ENCODE data around the gene DLG3.
"Not testable (repeated sequence)": the region's sequence is repeated elsewhere in the genome, so short reads cannot be mapped to it uniquely, and the experiment has no call there.

DLG3 gene

GRCh38 chrX:70504772-70505450 is 60.3 kb downstream of the DLG3 start:
- no peak overlapping the region for H3K27ac ChIP-seq
- no peak overlapping the region for H3K4me3 ChIP-seq

DNA sequence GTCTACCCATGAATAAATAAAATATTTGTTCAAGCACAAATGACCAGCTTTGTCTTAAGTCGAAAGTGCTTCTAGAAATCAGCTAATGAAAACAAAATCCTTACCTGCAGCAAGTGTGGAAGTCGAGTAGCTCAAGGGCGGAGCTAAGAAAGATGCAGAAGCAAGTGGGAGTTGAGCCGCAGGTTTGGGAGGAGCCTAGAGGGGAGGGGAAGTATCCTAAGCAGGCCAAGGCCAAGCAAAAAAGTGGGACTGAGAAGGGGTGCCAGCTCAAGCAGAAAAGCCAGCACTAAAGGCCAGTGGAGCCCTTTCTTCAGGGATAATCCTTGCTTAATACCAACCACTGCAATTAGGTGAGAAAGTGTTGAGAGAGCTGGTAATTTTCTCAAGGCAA is 60.8 kb downstream of the DLG3 start:
- Histone ChIP-seq H3K4me3 (no peak overlapping the region), H3K27ac (no peak overlapping the region)

DNA sequence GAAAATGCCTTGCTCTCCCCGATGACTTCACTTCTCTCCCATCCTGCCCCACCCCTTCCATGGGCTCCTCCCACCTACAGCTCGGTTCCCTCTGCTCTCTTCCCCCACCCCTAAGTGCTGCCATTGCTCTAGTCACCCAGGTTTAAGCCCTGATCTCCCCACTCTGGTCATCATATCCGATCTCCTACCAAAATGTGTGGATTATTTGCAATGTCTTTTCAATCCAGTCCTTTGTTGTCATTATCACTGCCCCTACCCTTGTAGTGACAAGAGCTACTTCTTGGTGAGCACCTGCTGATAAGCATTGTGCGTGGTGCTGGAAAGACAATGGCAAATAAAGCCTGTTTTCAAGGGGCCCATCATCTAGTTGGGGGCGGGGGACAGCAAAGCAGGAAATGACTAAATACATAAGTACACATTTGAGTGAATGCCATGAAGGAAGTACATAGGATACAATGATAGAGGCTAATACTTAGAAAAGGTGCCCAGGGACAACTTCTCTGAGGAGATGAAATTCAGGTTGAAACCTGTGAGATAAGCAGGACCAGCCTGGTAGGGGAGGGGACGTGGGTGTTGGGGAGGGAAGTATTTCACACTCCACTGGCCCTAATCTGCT is 63.8 kb downstream of the DLG3 start:
- Histone ChIP-seq H3K4me3 (no peak overlapping the region), H3K27ac (no peak overlapping the region)

DNA sequence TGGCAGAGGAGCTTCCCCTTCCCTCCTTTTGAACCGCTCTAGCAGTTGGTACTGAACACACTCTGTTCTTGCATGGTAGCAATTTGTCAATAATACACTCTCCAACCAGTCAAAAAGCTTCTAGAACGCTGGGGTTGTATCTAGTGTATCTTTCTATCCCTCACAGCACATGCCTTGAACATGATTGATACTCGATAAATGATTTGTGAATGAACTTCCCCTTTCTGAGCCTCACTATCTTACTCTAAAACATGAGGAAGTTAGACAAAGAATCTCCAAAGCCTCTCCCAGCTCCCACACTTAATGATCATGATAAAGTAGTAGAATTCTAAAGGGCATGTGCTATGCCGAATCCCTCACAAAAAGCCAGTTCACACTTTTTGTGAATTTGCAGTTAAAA is 64.4 kb downstream of the DLG3 start:
- Histone ChIP-seq H3K27ac (no peak overlapping the region), H3K4me3 (no peak overlapping the region)

- not testable (repeated sequence) for H3K27ac ChIP-seq, H3K4me3 ChIP-seq
Observed at GRCh38 chrX:70515270-70515669, 70.6 kb downstream of the DLG3 start.

DNA sequence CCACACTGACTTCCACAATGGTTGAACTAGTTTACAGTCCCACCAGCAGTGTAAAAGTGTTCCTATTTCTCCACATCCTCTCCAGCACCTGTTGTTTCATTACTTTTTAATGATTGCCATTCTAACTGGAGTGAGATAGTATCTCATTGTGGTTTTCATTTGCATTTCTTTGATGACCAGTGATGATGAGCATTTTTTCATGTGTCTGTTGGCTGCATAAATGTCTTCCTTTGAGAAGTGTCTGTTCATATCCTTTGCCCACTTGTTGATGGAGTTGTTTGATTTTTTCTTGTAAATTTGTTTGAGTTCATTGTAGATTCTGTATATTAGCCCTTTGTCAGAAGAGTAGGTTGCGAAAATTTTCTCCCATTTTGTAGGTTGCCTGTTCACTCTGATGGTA is 71.1 kb downstream of the DLG3 start:
- H3K4me3 ChIP-seq, H3K27ac ChIP-seq: not testable (repeated sequence)

GRCh38 chrX:70525733-70526132 is 81.1 kb downstream of the DLG3 start:
- Histone ChIP-seq H3K27ac (no peak overlapping the region), H3K4me3 (no peak overlapping the region)

DNA sequence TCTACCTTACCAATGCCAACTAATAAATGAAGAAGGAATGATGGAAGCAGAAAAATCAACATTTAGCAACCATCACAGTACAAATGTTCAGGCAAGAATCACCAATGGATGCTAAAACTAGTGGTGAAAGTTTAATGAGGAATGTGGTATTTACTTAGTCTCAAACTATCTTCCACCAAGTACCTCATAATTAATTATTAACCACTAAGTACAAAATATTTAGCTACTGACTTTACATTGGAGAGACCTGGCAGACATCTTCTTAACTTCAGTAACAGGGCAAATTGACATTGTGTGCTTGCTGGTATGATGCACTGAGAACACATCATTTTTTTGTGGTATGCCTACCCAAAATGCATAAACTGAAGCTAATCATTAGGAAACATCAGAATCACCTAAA is 82.4 kb downstream of the DLG3 start:
- H3K27ac ChIP-seq, result no peak overlapping the region
- no peak overlapping the region for H3K4me3 ChIP-seq

- no peak overlapping the region for H3K27ac ChIP-seq
- H3K4me3 ChIP-seq, result no peak overlapping the region
Observed at GRCh38 chrX:70527610-70528345, 83.1 kb downstream of the DLG3 start.

- no peak overlapping the region for H3K4me3 ChIP-seq
- H3K27ac ChIP-seq, result no peak overlapping the region
Observed at GRCh38 chrX:70535198-70535597, 90.6 kb downstream of the DLG3 start.

DNA sequence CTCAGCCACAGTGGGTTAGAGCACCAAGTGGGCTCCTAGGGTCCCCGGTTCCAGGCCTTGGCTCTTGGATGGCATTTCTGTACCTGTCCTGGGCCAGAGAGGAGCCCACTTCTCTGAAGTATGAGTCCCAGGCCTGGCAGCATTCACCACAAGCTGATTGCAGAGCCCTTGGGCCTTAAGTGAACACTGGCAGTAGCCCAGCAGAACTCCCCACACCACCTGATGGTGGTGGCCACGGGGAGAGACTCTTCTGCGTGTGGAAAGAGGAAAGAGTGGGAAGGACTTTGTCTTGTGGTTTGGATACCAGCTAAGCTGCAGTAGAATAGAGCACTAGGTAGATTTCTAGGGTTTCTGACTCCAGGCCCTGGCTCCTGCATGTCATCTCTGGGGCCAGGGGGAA is 104.8 kb downstream of the DLG3 start:
- no peak overlapping the region for H3K27ac ChIP-seq
- no peak overlapping the region for H3K4me3 ChIP-seq

DNA sequence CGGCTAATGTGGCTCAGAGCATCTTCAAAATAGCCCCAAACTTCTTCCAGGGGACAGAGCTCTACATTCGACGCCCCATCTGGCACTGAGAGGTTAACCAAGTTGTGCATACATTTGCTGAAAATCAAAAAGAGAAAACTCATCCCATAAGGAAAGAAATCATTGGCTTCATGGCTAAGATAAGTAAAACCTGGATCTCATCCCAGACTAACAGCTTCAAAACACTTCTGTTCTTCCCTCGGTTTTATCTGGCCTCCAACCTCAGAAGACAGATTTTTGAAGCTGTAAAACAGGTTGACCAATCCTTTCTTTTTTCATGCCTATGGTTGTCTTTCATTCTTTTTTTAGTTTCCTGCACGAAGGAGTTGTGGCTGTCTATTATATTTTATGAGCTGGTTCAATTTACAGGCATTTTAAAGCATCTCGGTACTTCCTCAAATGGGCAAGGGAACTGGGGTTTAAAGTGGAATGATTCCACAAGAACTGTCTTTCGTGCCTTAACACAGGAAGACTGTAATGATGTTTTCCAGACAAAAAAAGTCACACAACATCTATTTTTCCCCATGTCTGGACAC is 107.6 kb downstream of the DLG3 start:
- H3K4me3 ChIP-seq, result no peak overlapping the region
- H3K27ac ChIP-seq, result no peak overlapping the region

GRCh38 chrX:70553516-70553915 is 108.9 kb downstream of the DLG3 start:
- no peak overlapping the region for H3K4me3 ChIP-seq
- H3K27ac ChIP-seq, result no peak overlapping the region

- Histone ChIP-seq H3K27ac (no peak overlapping the region), H3K4me3 (no peak overlapping the region)
Observed at GRCh38 chrX:70554081-70554480, 109.4 kb downstream of the DLG3 start.

GRCh38 chrX:70554523-70554922 is 109.9 kb downstream of the DLG3 start:
- Histone ChIP-seq H3K4me3 (no peak overlapping the region), H3K27ac (no peak overlapping the region)

GRCh38 chrX:70554948-70555347 is 110.3 kb downstream of the DLG3 start:
- H3K4me3 ChIP-seq, result no peak overlapping the region

More at GRCh38 chrX:70554948-70555347, 110.3 kb downstream of the DLG3 start:
- no peak overlapping the region for H3K27ac ChIP-seq
